HEK293 (cell line): Measurements from ENCODE around the gene KDM3B.

Experiments
- ATF2 ChIP-seq: fragments of 450-650 bp; formaldehyde crosslinking; IDR thresholded peaks from 2 replicates; pipeline ENCODE4 v1.5.1; 2016; ENCODE audit warnings: missing biosample characterization, missing genetic modification characterization, low read depth
- CTCF ChIP-seq: fragments of 450-650 bp; formaldehyde crosslinking; IDR thresholded peaks from 2 replicates; pipeline ENCODE4 v1.5.1; 2016; ENCODE audit warnings: missing biosample characterization, missing genetic modification characterization
- FEZF1 ChIP-seq: fragments of 450-650 bp; formaldehyde crosslinking; IDR thresholded peaks from 2 replicates; pipeline ENCODE4 v1.5.1; 2016; ENCODE audit warnings: missing biosample characterization, missing genetic modification characterization
- GLIS2 ChIP-seq: fragments of 450-650 bp; formaldehyde crosslinking; IDR thresholded peaks from 2 replicates; pipeline ENCODE4 v1.5.1; 2016; ENCODE audit warnings: missing biosample characterization, missing genetic modification characterization
- HOXA7 ChIP-seq: sonication (generic); formaldehyde crosslinking; IDR thresholded peaks from 2 replicates; pipeline ENCODE4 v1.8.1; 2022; ENCODE audit warnings: missing genetic modification reagents, borderline replicate concordance
- IKZF3 ChIP-seq: fragments of 450-650 bp; IDR thresholded peaks from 2 replicates; pipeline ENCODE4 v1.5.0; 2018; ENCODE audit warnings: missing biosample characterization, mild to moderate bottlenecking, missing genetic modification characterization, moderate library complexity
- OSR2 ChIP-seq: fragments of 450-650 bp; formaldehyde crosslinking; IDR thresholded peaks from 2 replicates; pipeline ENCODE4 v1.5.1; 2016; ENCODE audit warnings: missing biosample characterization, missing genetic modification characterization
- PRDM1 ChIP-seq: fragments of 450-650 bp; formaldehyde crosslinking; IDR thresholded peaks from 2 replicates; pipeline ENCODE4; 2016; ENCODE audit warnings: missing biosample characterization, missing genetic modification characterization
- PRDM4 ChIP-seq: fragments of 450-650 bp; formaldehyde crosslinking; IDR thresholded peaks from 2 replicates; pipeline ENCODE4 v1.5.1; 2017; ENCODE audit warnings: missing biosample characterization, missing genetic modification characterization
- SP3 ChIP-seq: fragments of 450-650 bp; formaldehyde crosslinking; IDR thresholded peaks from 2 replicates; pipeline ENCODE4 v1.5.1; 2016; ENCODE audit warnings: missing biosample characterization, missing genetic modification characterization
- TCF7L2 ChIP-seq: IDR thresholded peaks from 2 replicates; pipeline ENCODE4 v1.6.1; 2011; ENCODE audit warnings: low read depth, mild to moderate bottlenecking, inconsistent platforms, low read length, moderate library complexity, borderline replicate concordance
- TRIM28 ChIP-seq: IDR thresholded peaks from 2 replicates; pipeline ENCODE4 v1.6.1; 2011; ENCODE audit warnings: low read length, control low read depth, borderline replicate concordance
- ZEB2 ChIP-seq: fragments of 450-650 bp; formaldehyde crosslinking; IDR thresholded peaks from 2 replicates; pipeline ENCODE4 v1.5.1; 2016; ENCODE audit warnings: missing biosample characterization, missing genetic modification characterization
- ZNF121 ChIP-seq: fragments of 450-650 bp; formaldehyde crosslinking; IDR thresholded peaks from 2 replicates; pipeline ENCODE4 v1.5.1; 2016; ENCODE audit warnings: missing biosample characterization, missing genetic modification characterization
- ZNF155 ChIP-seq: fragments of 450-650 bp; formaldehyde crosslinking; IDR thresholded peaks from 2 replicates; pipeline ENCODE4 v1.5.1; 2016; ENCODE audit warnings: missing biosample characterization, missing genetic modification characterization
- ZNF2 ChIP-seq: fragments of 450-650 bp; formaldehyde crosslinking; IDR thresholded peaks from 2 replicates; pipeline ENCODE4 v1.5.1; 2016; ENCODE audit warnings: missing biosample characterization, missing genetic modification characterization
- ZNF214 ChIP-seq: fragments of 450-650 bp; formaldehyde crosslinking; IDR thresholded peaks from 2 replicates; pipeline ENCODE4 v1.5.1; 2017; ENCODE audit warnings: missing biosample characterization, mild to moderate bottlenecking, missing genetic modification characterization, borderline replicate concordance
- ZNF221 ChIP-seq: fragments of 450-650 bp; formaldehyde crosslinking; IDR thresholded peaks from 2 replicates; pipeline ENCODE4 v1.5.1; 2017; ENCODE audit warnings: missing biosample characterization, missing genetic modification characterization, borderline replicate concordance
- ZNF280C ChIP-seq: fragments of 450-650 bp; formaldehyde crosslinking; IDR thresholded peaks from 2 replicates; pipeline ENCODE4 v1.5.1; 2016; ENCODE audit warnings: missing biosample characterization, missing genetic modification characterization
- ZNF341 ChIP-seq: fragments of 450-650 bp; formaldehyde crosslinking; IDR thresholded peaks from 2 replicates; pipeline ENCODE4; 2016; ENCODE audit warnings: low read depth, missing biosample characterization, missing genetic modification characterization
- ZNF398 ChIP-seq: fragments of 450-650 bp; formaldehyde crosslinking; IDR thresholded peaks from 2 replicates; pipeline ENCODE4 v1.5.1; 2017; ENCODE audit warnings: missing biosample characterization, missing genetic modification characterization
- ZNF473 ChIP-seq: fragments of 450-650 bp; formaldehyde crosslinking; IDR thresholded peaks from 2 replicates; pipeline ENCODE4 v1.5.1; 2017; ENCODE audit warnings: missing biosample characterization, missing genetic modification characterization
- ZNF501 ChIP-seq: fragments of 450-650 bp; formaldehyde crosslinking; IDR thresholded peaks from 2 replicates; pipeline ENCODE4 v1.5.1; 2016; ENCODE audit warnings: missing biosample characterization, missing genetic modification characterization
- ZNF561 ChIP-seq: fragments of 450-650 bp; IDR thresholded peaks from 2 replicates; pipeline ENCODE4 v1.5.1; 2018; ENCODE audit warnings: missing biosample characterization, missing genetic modification characterization, borderline replicate concordance
- ZNF585B ChIP-seq: fragments of 450-650 bp; formaldehyde crosslinking; IDR thresholded peaks from 2 replicates; pipeline ENCODE4 v1.5.1; 2016; ENCODE audit warnings: missing biosample characterization, missing genetic modification characterization
- ZNF626 ChIP-seq: fragments of 450-650 bp; sonication (Bioruptor Pico); formaldehyde crosslinking; IDR thresholded peaks from 2 replicates; pipeline ENCODE4 v1.5.1; 2018; ENCODE audit warnings: missing biosample characterization, missing genetic modification characterization, inconsistent platforms
- ZNF677 ChIP-seq: fragments of 450-650 bp; IDR thresholded peaks from 2 replicates; pipeline ENCODE4 v1.5.0; 2018; ENCODE audit warnings: missing biosample characterization, mild to moderate bottlenecking, missing genetic modification characterization, moderate library complexity
- ZSCAN16 ChIP-seq: fragments of 450-650 bp; formaldehyde crosslinking; IDR thresholded peaks from 2 replicates; pipeline ENCODE4 v1.5.1; 2016; ENCODE audit warnings: missing biosample characterization, missing genetic modification characterization
- TF ChIP-seq, protein P1 (sequence below): fragments of 450-650 bp; formaldehyde crosslinking; IDR thresholded peaks from 2 replicates; pipeline ENCODE4 v1.5.1; 2016; ENCODE audit warnings: missing biosample characterization, missing genetic modification characterization

KDM3B gene

GRCh38 chr5:138464008-138464387, 111.5 kb downstream of the KDM3B start (continued):
- TF ChIP-seq ZNF677 (tag by site-specific recombination) (no peak), ZNF221 (no peak), ZNF214 (tag by site-specific recombination) (no peak), ZSCAN16 (tag by site-specific recombination) (no peak), CTCF (tag by site-specific recombination) (peak; percentile 97), FEZF1 (no peak), PRDM4 (tag by site-specific recombination) (0 out of 2 replicates have a peak, but pooled peaks have one; percentile 48), GLIS2 (tag by site-specific recombination) (peak; percentile 97), ZNF341 (tag by site-specific recombination) (peak; percentile 99), ZEB2 (tag by site-specific recombination) (peak; percentile 94), OSR2 (tag by site-specific recombination) (no peak; the same call in 1 of the 2 replicates), ZNF501 (tag by site-specific recombination) (peak; percentile 73), SP3 (tag by site-specific recombination) (peak; percentile 20; the same call in 1 of the 2 replicates), PRDM1 (no peak), ZNF585B (tag by site-specific recombination) (no peak), ZNF121 (no peak), TRIM28 (0 out of 2 replicates have a peak, but pooled peaks have one; percentile 24), ZNF473 (tag by site-specific recombination) (no peak), ZNF280C (no peak), ZNF561 (tag by site-specific recombination) (peak; percentile 87), ZNF155 (tag by site-specific recombination) (no peak), HOXA7 (CRISPR knock-in tag) (no peak), TCF7L2 (no peak), ZNF626 (no peak), IKZF3 (tag by site-specific recombination) (peak; percentile 95; the same call in 1 of the 2 replicates), ZNF2 (tag by site-specific recombination) (peak; percentile 17; the same call in 1 of the 2 replicates), ATF2 (no peak), ZNF398 (peak; percentile 97)
- TF ChIP-seq, protein P1, sequence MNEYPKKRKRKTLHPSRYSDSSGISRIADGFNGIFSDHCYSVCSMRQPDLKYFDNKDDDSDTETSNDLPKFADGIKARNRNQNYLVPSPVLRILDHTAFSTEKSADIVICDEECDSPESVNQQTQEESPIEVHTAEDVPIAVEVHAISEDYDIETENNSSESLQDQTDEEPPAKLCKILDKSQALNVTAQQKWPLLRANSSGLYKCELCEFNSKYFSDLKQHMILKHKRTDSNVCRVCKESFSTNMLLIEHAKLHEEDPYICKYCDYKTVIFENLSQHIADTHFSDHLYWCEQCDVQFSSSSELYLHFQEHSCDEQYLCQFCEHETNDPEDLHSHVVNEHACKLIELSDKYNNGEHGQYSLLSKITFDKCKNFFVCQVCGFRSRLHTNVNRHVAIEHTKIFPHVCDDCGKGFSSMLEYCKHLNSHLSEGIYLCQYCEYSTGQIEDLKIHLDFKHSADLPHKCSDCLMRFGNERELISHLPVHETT (tag by site-specific recombination): 0 out of 2 replicates have a peak, but pooled peaks have one; percentile 51
